HEK293T (cell line): Measurements from ENCODE around the gene MDH1.

Experiments used
- ARNT ChIP-seq: fragments of 450-650 bp; IDR thresholded peaks from 2 replicates; pipeline ENCODE4 v1.6.1; 2017; ENCODE audit warnings: mild to moderate bottlenecking
- BHLHE40 ChIP-seq: fragments of 450-650 bp; IDR thresholded peaks from 2 replicates; pipeline ENCODE4 v1.6.1; 2016; ENCODE audit warnings: mild to moderate bottlenecking, moderate library complexity, borderline replicate concordance
- ELF4 ChIP-seq: fragments of 450-650 bp; IDR thresholded peaks from 2 replicates; pipeline ENCODE4 v1.6.1; 2017; ENCODE audit warnings: antibody characterized with exemption
- FOXA1 ChIP-seq: fragments of 450-650 bp; IDR thresholded peaks from 2 replicates; pipeline ENCODE4 v1.6.1; 2016; ENCODE audit warnings: mild to moderate bottlenecking
- FOXK2 ChIP-seq: fragments of 450-650 bp; IDR thresholded peaks from 2 replicates; pipeline ENCODE4 v1.6.1; 2016; ENCODE audit warnings: mild to moderate bottlenecking
- FOXM1 ChIP-seq: fragments of 450-650 bp; IDR thresholded peaks from 2 replicates; pipeline ENCODE4 v1.6.1; 2017; ENCODE audit warnings: mild to moderate bottlenecking, borderline replicate concordance
- L3MBTL2 ChIP-seq: fragments of 450-650 bp; conservative IDR thresholded peaks from 2 replicates; pipeline ENCODE4 v1.6.1; 2016; ENCODE audit warnings: mild to moderate bottlenecking
- SP1 ChIP-seq: fragments of 450-650 bp; IDR thresholded peaks from 2 replicates; pipeline ENCODE4 v1.6.1; 2017
- SUZ12 ChIP-seq: fragments of 450-650 bp; IDR thresholded peaks from 2 replicates; pipeline ENCODE4 v1.6.1; 2016; ENCODE audit warnings: mild to moderate bottlenecking
- TARDBP ChIP-seq: fragments of 450-650 bp; IDR thresholded peaks from 2 replicates; pipeline ENCODE4 v1.6.1; 2016
- ZNF384 ChIP-seq: fragments of 450-650 bp; IDR thresholded peaks from 2 replicates; pipeline ENCODE4 v1.6.1; 2016
- TF ChIP-seq, protein P1 (sequence below): fragments of 450-650 bp; IDR thresholded peaks from 2 replicates; pipeline ENCODE4 v1.6.1; 2016

DNA sequence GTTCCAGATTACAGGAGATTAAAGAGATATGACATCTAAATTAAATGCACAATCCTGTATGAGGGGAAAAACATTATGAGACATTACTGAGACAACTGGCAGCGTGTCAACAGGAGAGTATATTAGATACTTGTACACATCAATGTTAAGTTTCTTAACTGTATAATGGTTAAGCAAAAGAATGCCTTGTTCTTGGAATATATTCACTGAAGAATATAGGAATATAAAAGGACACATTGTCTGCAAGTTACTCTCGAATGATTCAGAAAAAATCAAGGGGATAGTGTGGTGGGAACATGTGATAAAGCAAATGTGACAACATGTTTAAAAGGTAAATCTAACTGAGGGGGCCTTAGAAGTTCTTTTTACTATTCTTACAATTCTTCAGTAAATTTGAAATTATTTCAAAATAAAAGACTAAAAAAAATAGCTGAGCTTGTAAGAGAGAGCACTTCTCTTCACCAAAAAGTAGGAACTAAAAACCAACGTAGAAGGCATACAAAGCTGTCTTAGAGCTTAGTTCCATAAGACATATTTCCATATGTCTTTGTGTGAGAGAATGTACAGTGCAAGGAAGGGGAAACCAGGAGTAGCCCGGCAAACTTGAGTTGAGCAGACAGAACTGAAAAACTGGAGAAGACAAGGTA lies 8.0 kb upstream of the MDH1 start:
- no peak for TF ChIP-seq L3MBTL2
- no peak for TF ChIP-seq ZNF384
- no peak for TF ChIP-seq BHLHE40
- TF ChIP-seq FOXK2 = no peak
- TF ChIP-seq FOXA1 = no peak
- no peak for TF ChIP-seq TARDBP
- TF ChIP-seq ELF4 = no peak
- no peak for TF ChIP-seq SP1
- no peak for TF ChIP-seq FOXM1
- TF ChIP-seq SUZ12 = no peak
- TF ChIP-seq, protein P1, sequence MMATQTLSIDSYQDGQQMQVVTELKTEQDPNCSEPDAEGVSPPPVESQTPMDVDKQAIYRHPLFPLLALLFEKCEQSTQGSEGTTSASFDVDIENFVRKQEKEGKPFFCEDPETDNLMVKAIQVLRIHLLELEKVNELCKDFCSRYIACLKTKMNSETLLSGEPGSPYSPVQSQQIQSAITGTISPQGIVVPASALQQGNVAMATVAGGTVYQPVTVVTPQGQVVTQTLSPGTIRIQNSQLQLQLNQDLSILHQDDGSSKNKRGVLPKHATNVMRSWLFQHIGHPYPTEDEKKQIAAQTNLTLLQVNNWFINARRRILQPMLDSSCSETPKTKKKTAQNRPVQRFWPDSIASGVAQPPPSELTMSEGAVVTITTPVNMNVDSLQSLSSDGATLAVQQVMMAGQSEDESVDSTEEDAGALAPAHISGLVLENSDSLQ = no peak
- TF ChIP-seq ARNT = no peak
